Dermis blood vessel endothelial cell (primary cell): ENCODE measurements around the gene BBS9. TPM values are rescaled to one million over a fixed set of nuclear protein-coding genes. Genes with fewer than 3 reads are reported as not detected.

Source experiments
- total RNA-seq: library from RNA; depleted of rRNA; stranded (reverse); fragments of >200 nt; gene quantifications from 2 replicates; pipeline ENCODE4 v1.2.3, GENCODE V29; 2014

The BBS9 gene
- total RNA-seq, 1 donor from 2014 or later, result 13.1 TPM

Other genes with a start within 250 kb of the BBS9 start
- gene KBTBD2, start 237.8 kb upstream of the BBS9 start, total RNA-seq, result 71.3 and 103 TPM in 2 replicates
- gene FKBP9, start 172.1 kb upstream of the BBS9 start, total RNA-seq, result 168 and 179 TPM in 2 replicates
- gene NT5C3A, start 66.8 kb upstream of the BBS9 start, total RNA-seq, result 31.3 and 32.9 TPM in 2 replicates
- gene RP9, start 20.2 kb upstream of the BBS9 start, total RNA-seq, result 5.8 and 8.8 TPM in 2 replicates